Liver (tissue), 3 donors: ENCODE results near the gene H2BK1.

Source experiments
- EGR1 ChIP-seq, 2 donors: IDR thresholded peaks; 2 replicates each; pipeline ENCODE4 v1.6.1; 2016 to 2018; ENCODE audit warnings: antibody characterized with exemption in 2 of 2, low read depth in 2 of 2
- FOXA1 ChIP-seq: IDR thresholded peaks from 2 replicates; pipeline ENCODE4 v1.6.1; 2016; ENCODE audit warnings: antibody characterized with exemption
- GABPA ChIP-seq, 2 donors: IDR thresholded peaks in 1 of 2; conservative IDR thresholded peaks in 1 of 2; 2 replicates each; pipeline ENCODE4 v1.6.1; 2016; ENCODE audit warnings: antibody characterized with exemption in 2 of 2, mild to moderate bottlenecking in 1 of 2, moderate library complexity in 1 of 2
- JUND ChIP-seq, 2 donors: IDR thresholded peaks; 2 replicates each; pipeline ENCODE4 v1.6.1; 2016; ENCODE audit warnings: antibody characterized with exemption in 2 of 2
- RAD21 ChIP-seq, 2 donors: IDR thresholded peaks; 2 replicates each; pipeline ENCODE4 v1.6.1; 2016; ENCODE audit warnings: antibody characterized with exemption in 2 of 2, mild to moderate bottlenecking in 2 of 2
- REST ChIP-seq: IDR thresholded peaks from 2 replicates; pipeline ENCODE4 v1.6.1; 2016; ENCODE audit warnings: antibody characterized with exemption, mild to moderate bottlenecking
- RXRA ChIP-seq, 2 donors: IDR thresholded peaks; 2 replicates each; pipeline ENCODE4 v1.6.1; 2017 to 2018; ENCODE audit warnings: antibody characterized with exemption in 2 of 2, mild to moderate bottlenecking in 1 of 2
- TAF1 ChIP-seq: conservative IDR thresholded peaks from 2 replicates; pipeline ENCODE4 v1.6.1; 2016; ENCODE audit warnings: antibody characterized with exemption, mild to moderate bottlenecking
- YY1 ChIP-seq: IDR thresholded peaks from 2 replicates; pipeline ENCODE4 v1.6.1; 2016; ENCODE audit warnings: antibody characterized with exemption, mild to moderate bottlenecking
- TF ChIP-seq, protein P1 (sequence below): fragments of 150-350 bp; IDR thresholded peaks from 2 replicates; pipeline ENCODE4 v1.5.1; 2017; ENCODE audit warnings: improper control_type of control experiment, low read depth, low read length; ENCODE audit not compliant: missing input control
- TF ChIP-seq, protein P2 (sequence below): IDR thresholded peaks from 2 replicates; pipeline ENCODE4 v1.6.1; 2016; ENCODE audit warnings: antibody characterized with exemption
- TF ChIP-seq, protein P3 (sequence below): IDR thresholded peaks from 2 replicates; pipeline ENCODE4 v1.6.1; 2016; ENCODE audit warnings: antibody characterized with exemption
- TF ChIP-seq, protein P4 (sequence below): IDR thresholded peaks from 2 replicates; pipeline ENCODE4 v1.6.1; 2016; ENCODE audit warnings: antibody characterized with exemption
- donor health status: healthy.
- donor health status: healthy.

- TF ChIP-seq RAD21 (IDR thresholded peaks at IDR 0.05): no peak
- TF ChIP-seq, protein P1, sequence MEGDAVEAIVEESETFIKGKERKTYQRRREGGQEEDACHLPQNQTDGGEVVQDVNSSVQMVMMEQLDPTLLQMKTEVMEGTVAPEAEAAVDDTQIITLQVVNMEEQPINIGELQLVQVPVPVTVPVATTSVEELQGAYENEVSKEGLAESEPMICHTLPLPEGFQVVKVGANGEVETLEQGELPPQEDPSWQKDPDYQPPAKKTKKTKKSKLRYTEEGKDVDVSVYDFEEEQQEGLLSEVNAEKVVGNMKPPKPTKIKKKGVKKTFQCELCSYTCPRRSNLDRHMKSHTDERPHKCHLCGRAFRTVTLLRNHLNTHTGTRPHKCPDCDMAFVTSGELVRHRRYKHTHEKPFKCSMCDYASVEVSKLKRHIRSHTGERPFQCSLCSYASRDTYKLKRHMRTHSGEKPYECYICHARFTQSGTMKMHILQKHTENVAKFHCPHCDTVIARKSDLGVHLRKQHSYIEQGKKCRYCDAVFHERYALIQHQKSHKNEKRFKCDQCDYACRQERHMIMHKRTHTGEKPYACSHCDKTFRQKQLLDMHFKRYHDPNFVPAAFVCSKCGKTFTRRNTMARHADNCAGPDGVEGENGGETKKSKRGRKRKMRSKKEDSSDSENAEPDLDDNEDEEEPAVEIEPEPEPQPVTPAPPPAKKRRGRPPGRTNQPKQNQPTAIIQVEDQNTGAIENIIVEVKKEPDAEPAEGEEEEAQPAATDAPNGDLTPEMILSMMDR: no peak
- TF ChIP-seq TAF1: no peak
- no peak for TF ChIP-seq RXRA (IDR thresholded peaks at IDR 0.05)
- TF ChIP-seq, protein P2, sequence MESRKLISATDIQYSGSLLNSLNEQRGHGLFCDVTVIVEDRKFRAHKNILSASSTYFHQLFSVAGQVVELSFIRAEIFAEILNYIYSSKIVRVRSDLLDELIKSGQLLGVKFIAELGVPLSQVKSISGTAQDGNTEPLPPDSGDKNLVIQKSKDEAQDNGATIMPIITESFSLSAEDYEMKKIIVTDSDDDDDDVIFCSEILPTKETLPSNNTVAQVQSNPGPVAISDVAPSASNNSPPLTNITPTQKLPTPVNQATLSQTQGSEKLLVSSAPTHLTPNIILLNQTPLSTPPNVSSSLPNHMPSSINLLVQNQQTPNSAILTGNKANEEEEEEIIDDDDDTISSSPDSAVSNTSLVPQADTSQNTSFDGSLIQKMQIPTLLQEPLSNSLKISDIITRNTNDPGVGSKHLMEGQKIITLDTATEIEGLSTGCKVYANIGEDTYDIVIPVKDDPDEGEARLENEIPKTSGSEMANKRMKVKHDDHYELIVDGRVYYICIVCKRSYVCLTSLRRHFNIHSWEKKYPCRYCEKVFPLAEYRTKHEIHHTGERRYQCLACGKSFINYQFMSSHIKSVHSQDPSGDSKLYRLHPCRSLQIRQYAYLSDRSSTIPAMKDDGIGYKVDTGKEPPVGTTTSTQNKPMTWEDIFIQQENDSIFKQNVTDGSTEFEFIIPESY: no peak
- no peak for TF ChIP-seq YY1
- no peak for TF ChIP-seq REST
- TF ChIP-seq, protein P3, sequence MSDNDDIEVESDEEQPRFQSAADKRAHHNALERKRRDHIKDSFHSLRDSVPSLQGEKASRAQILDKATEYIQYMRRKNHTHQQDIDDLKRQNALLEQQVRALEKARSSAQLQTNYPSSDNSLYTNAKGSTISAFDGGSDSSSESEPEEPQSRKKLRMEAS: no peak
- no peak for TF ChIP-seq FOXA1
- TF ChIP-seq GABPA (IDR thresholded peaks at IDR 0.05 in 1 of 2, conservative IDR thresholded peaks at IDR 0.05 in 1 of 2): no peak
- TF ChIP-seq EGR1 (IDR thresholded peaks at IDR 0.05; ENCODE audit: low read depth in 2 of 2): no peak
- TF ChIP-seq, protein P4, sequence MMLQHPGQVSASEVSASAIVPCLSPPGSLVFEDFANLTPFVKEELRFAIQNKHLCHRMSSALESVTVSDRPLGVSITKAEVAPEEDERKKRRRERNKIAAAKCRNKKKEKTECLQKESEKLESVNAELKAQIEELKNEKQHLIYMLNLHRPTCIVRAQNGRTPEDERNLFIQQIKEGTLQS: no peak
- TF ChIP-seq JUND (IDR thresholded peaks at IDR 0.05): no peak
Measured at GRCh38 chr7:151178236-151178635, 32.1 kb downstream of the H2BK1 start.
